ENCODE measurements around the gene SCUBE1. TPM values are rescaled to one million over a fixed set of nuclear protein-coding genes. Genes with fewer than 3 reads are reported as not detected.

The SCUBE1 gene
- total and polyA plus RNA-seq, 2 of the 4 experiments (the other 2 are of a cell fraction) = not detected

GRCh38 chr22:43255299-43255698, 87.9 kb downstream of the SCUBE1 start:
- Histone ChIP-seq H3K27me3 (ENCODE audit: control insufficient read depth, insufficient read depth, low read length) (peaks cover 63% of the 10 kb centered on the region; the same call in 1 of the 2 replicates), H2BK15ac (ENCODE audit: low read depth, low read length) (no peak overlapping the region), H4K91ac (ENCODE audit: insufficient read depth, low read depth, low read length) (no peak overlapping the region), H3K56ac (ENCODE audit: extremely low read depth, insufficient read depth, low read length) (no peak overlapping the region), H3K9ac (ENCODE audit: low read depth, low read length) (no peak overlapping the region), H2BK20ac (ENCODE audit: low read depth, low read length) (no peak overlapping the region), H4K5ac (ENCODE audit: low read depth, low read length) (no peak overlapping the region), H2AK9ac (replicated peaks; ENCODE audit: low read depth, low read length, poor library complexity) (no peak overlapping the region), H3K4me2 (ENCODE audit: low read depth, low read length) (no peak overlapping the region), H2BK5ac (ENCODE audit: low read depth, low read length, poor library complexity, severe bottlenecking) (no peak overlapping the region), H4K8ac (ENCODE audit: low read depth in 2 of 2, low read length in 2 of 2) (no peak overlapping the region), H3K36me3 (ENCODE audit: control insufficient read depth, insufficient read depth, low read length) (no peaks in the 10 kb centered on the region), H3K79me1 (ENCODE audit: low read depth in 1 of 2, low read length in 2 of 2) (no peaks in the 10 kb centered on the region), H3K4ac (ENCODE audit: low read depth, low read length) (no peak overlapping the region), H4K20me1 (ENCODE audit: insufficient read depth, low read length) (no peaks in the 10 kb centered on the region; the same call in 1 of the 2 replicates), H3K14ac (replicated peaks; ENCODE audit: low read depth, low read length) (no peak overlapping the region), H3K4me3 (ENCODE audit: insufficient read depth, low read depth, low read length) (no peak overlapping the region), H3K9me3 (ENCODE audit: control insufficient read depth, insufficient read depth, low read length) (no peaks in the 10 kb centered on the region), H2AFZ (replicated peaks; ENCODE audit: low read length, poor library complexity) (no peak overlapping the region), H3K9me1 (ENCODE audit: insufficient read depth, low read length) (no peaks in the 10 kb centered on the region), H2BK120ac (ENCODE audit: low read depth, low read length) (no peak overlapping the region), H3K27ac (ENCODE audit: insufficient read depth, low read length) (no peak overlapping the region), H3K23ac (ENCODE audit: low read depth, low read length) (no peak overlapping the region), H3K18ac (ENCODE audit: low read depth, low read length) (no peak overlapping the region), H3K4me1 (ENCODE audit: control insufficient read depth, insufficient read depth, low read length) (no peaks in the 10 kb centered on the region), H2AK5ac (ENCODE audit: low read depth, low read length) (no peak overlapping the region)
- BruUV-seq (replicated peaks) = no TSS peak
- ChIA-PET POLR2A (ENCODE audit: unreplicated experiment) (no interaction called here), CTCF (interaction anchor here (0.7 kb wide), 1 partner anchor 91 kb away, joined by 4 read pairs; no protein-coding TSS in a partner anchor)
- dilution Hi-C loops (cut with HindIII; ENCODE audit: low sequenced_read_pairs, unreplicated experiment) (no loop called here), in situ Hi-C loops (cut with MboI; ENCODE audit: low sequenced_read_pairs) (no loop called here), intact Hi-C loops (cut with micrococcal nuclease) (no loop called here)
- TF ChIP-seq, protein P1, sequence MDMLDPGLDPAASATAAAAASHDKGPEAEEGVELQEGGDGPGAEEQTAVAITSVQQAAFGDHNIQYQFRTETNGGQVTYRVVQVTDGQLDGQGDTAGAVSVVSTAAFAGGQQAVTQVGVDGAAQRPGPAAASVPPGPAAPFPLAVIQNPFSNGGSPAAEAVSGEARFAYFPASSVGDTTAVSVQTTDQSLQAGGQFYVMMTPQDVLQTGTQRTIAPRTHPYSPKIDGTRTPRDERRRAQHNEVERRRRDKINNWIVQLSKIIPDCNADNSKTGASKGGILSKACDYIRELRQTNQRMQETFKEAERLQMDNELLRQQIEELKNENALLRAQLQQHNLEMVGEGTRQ (IDR thresholded peaks at IDR 0.05; ENCODE audit: low read depth, low read length) = no peak
- TF ChIP-seq CHD1 (IDR thresholded peaks at IDR 0.05; ENCODE audit: low read depth, low read length) (no peak), NFE2L2 (IDR thresholded peaks at IDR 0.05; ENCODE audit: low read depth, low read length) (no peak), MXI1 (IDR thresholded peaks at IDR 0.05; ENCODE audit: borderline replicate concordance, low read depth, low read length) (no peak), SMC3 (IDR thresholded peaks at IDR 0.05; ENCODE audit: low read depth, low read length) (no peak), RFX5 (IDR thresholded peaks at IDR 0.05; ENCODE audit: low read depth, low read length) (no peak), FOS (IDR thresholded peaks at IDR 0.05; ENCODE audit: low read depth, low read length) (no peak), POLR2A (IDR thresholded peaks at IDR 0.05; ENCODE audit: low read depth, low read length) (no peak), RCOR1 (IDR thresholded peaks at IDR 0.05; ENCODE audit: insufficient replicate concordance, low read length) (no peak), RAD21 (IDR thresholded peaks at IDR 0.05; ENCODE audit: low read length) (no peak), CEBPB (IDR thresholded peaks at IDR 0.05; ENCODE audit: low read depth, low read length) (no peak)
- TF ChIP-seq, protein P2, sequence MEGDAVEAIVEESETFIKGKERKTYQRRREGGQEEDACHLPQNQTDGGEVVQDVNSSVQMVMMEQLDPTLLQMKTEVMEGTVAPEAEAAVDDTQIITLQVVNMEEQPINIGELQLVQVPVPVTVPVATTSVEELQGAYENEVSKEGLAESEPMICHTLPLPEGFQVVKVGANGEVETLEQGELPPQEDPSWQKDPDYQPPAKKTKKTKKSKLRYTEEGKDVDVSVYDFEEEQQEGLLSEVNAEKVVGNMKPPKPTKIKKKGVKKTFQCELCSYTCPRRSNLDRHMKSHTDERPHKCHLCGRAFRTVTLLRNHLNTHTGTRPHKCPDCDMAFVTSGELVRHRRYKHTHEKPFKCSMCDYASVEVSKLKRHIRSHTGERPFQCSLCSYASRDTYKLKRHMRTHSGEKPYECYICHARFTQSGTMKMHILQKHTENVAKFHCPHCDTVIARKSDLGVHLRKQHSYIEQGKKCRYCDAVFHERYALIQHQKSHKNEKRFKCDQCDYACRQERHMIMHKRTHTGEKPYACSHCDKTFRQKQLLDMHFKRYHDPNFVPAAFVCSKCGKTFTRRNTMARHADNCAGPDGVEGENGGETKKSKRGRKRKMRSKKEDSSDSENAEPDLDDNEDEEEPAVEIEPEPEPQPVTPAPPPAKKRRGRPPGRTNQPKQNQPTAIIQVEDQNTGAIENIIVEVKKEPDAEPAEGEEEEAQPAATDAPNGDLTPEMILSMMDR (conservative IDR thresholded peaks at IDR 0.05; ENCODE audit: low read depth, low read length) = no peak
- no peak for DNase-seq
- WGBS, 2 experiments (ENCODE audit: extremely low coverage in 2 of 2, insufficient read length in 1 of 2) = no CpG with 5 or more reads among the region's 23 CpGs
- ATAC-seq (ENCODE audit: low read depth) = no peak

All from IMR-90 (cell line).